Measurements from ENCODE around the gene ARL16. TPM values are rescaled to one million over a fixed set of nuclear protein-coding genes. Genes with fewer than 3 reads are reported as not detected.

ARL16 gene
- total and polyA plus RNA-seq, 9 donors: 22.8 to 55.5 (median 31.1) TPM

DNA sequence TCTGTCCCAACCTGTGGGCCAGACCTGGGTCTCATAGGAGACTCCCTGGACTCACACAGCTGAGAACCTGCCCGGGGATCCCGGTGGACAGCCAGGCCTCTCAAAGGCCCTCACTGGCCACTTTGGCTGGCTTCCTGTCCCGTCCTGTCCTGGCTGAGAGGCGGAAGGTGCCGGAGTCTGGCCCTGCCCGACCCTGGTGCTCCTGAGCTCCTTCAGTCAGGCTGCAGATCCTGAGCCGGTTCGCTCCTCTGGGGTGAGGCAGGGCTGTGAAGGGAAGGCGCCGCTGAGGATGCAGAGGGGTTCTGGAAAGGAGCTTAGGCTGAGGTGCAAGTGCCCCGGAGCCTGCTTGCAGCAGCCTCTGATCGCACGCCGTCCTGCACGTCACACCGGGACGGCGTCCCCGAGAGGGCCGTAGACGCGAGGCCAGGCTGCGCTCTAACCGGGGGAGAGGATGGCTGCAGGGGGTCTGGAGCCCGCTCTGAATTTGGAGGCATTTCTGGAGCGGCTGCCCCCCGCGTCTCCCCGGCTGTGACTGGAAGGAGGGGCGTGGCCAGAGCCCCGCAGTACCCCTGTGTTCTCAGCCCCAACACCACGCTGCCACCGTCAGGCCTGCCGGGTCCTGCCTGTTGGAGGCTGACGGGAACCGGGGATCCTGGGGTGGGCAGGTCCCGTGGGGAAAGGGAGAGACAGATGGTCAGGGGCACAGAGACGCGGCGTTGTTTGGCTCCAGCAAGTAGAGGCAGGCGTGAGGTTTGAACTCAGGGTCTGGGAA, 4.4 kb upstream of the ARL16 start:
- intact Hi-C loops (cut with DNase I): no loop called here
- DNase-seq: no peak
- Histone ChIP-seq H3K27me3 (no peaks in the 10 kb centered on the region), H3K9me3 (no peaks in the 10 kb centered on the region), H3K4me1 (ENCODE audit: insufficient read depth) (peaks cover 8% of the 10 kb centered on the region), H3K4me3 (no peak overlapping the region), H3K27ac (no peak overlapping the region), H3K36me3 (no peaks in the 10 kb centered on the region)
- 88 to 90% (median 90%) methylated on average over 39 to 41 of the region's 41 CpGs for WGBS, 3 donors
- TF ChIP-seq POLR2A (IDR thresholded peaks at IDR 0.05) (no peak), EP300 (IDR thresholded peaks at IDR 0.05) (no peak)
- TF ChIP-seq, protein P1, sequence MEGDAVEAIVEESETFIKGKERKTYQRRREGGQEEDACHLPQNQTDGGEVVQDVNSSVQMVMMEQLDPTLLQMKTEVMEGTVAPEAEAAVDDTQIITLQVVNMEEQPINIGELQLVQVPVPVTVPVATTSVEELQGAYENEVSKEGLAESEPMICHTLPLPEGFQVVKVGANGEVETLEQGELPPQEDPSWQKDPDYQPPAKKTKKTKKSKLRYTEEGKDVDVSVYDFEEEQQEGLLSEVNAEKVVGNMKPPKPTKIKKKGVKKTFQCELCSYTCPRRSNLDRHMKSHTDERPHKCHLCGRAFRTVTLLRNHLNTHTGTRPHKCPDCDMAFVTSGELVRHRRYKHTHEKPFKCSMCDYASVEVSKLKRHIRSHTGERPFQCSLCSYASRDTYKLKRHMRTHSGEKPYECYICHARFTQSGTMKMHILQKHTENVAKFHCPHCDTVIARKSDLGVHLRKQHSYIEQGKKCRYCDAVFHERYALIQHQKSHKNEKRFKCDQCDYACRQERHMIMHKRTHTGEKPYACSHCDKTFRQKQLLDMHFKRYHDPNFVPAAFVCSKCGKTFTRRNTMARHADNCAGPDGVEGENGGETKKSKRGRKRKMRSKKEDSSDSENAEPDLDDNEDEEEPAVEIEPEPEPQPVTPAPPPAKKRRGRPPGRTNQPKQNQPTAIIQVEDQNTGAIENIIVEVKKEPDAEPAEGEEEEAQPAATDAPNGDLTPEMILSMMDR (IDR thresholded peaks at IDR 0.05): no peak

DNA sequence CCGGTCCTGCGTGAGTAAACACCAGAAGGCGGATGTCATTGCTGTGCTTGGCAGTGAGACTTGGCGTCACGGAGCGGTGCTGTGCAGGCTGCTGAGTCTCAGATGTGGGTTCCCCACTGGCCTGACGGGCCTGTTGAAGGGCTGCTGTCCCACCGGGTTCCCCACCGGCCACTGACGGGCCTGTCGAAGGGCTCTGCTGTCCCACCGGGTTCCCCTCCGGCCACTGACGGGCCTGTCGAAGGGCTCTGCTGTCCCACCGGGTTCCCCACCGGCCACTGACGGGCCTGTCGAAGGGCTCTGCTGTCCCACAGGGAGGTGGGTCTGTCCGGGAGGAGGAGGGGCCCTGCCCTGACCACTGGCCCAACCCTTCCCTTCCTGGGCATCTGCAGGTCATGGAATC, 3.0 kb upstream of the ARL16 start:
- no peaks in the 10 kb centered on the region for H3K9me3 ChIP-seq
- H3K4me3 ChIP-seq: no peak overlapping the region
- no peaks in the 10 kb centered on the region for H3K36me3 ChIP-seq
- H3K27me3 ChIP-seq: no peaks in the 10 kb centered on the region
- no peak overlapping the region for H3K27ac ChIP-seq
- peaks cover 10% of the 10 kb centered on the region for H3K4me1 ChIP-seq (ENCODE audit: insufficient read depth)
- no peak for TF ChIP-seq EP300 (IDR thresholded peaks at IDR 0.05)
- no peak for TF ChIP-seq POLR2A (IDR thresholded peaks at IDR 0.05)
- TF ChIP-seq, protein P1 (IDR thresholded peaks at IDR 0.05): no peak
- 86 to 91% (median 88%) methylated on average over 19 to 20 of the region's 20 CpGs for WGBS, 3 donors
- DNase-seq: no peak
- intact Hi-C loops (cut with DNase I): no loop called here

DNA sequence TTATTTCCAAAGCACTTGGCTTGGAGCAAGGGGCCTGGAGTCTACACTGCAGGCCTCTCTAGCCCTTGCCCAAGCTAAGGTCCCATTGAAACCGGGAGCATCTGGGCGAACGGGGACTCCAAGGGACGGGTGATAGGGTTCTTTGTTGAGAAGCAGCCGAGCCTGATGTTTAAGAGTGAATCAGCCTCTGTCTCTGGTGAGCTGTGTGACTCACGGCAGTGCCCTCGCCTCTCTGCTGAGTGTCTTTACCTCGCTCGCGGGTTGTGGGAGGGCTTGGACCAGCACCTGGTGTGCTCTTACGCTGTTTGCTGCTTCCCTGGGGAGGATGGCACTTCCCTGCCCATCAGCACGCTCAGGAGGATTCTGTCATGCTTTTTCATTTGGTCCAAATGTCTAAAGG, 1.5 kb upstream of the ARL16 start:
- H3K27me3 ChIP-seq: no peaks in the 10 kb centered on the region
- TF ChIP-seq POLR2A (IDR thresholded peaks at IDR 0.05) (no peak), EP300 (IDR thresholded peaks at IDR 0.05) (no peak)
- TF ChIP-seq, protein P1 (IDR thresholded peaks at IDR 0.05): no peak
- WGBS, 3 donors: 60 to 76% (median 66%) methylated on average over 12 of the region's 12 CpGs
- no peaks in the 10 kb centered on the region for H3K9me3 ChIP-seq
- intact Hi-C loops (cut with DNase I): no loop called here
- no peaks in the 10 kb centered on the region for H3K36me3 ChIP-seq
- peak overlapping the region; percentile 100 for H3K4me3 ChIP-seq
- DNase-seq: no peak
- H3K4me1 ChIP-seq (ENCODE audit: insufficient read depth): peaks cover 10% of the 10 kb centered on the region
- no peak overlapping the region for H3K27ac ChIP-seq

DNA sequence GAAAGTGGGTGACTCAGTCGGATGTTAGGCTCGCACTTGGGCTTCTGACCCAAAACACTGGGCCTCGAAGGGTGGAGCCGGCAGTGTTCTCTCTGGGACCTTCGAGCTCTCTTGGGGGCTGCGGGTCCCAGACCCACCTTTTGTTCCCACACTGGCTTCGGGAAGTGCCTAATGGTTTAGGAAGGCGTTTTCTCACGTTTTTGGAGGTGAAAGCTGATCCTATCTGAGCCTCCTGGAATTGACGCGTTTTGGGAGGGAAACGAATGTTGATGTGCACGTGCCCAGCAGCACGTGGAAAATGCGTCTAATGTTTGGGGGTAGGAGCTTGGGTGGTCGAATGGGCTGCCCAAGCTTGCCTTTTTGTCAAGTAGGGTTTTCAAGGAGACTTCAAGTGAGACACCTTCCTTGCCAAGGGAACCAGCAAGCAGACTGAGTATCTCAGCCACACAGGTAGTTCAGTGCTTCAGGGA, 880 bp upstream of the ARL16 start:
- Histone ChIP-seq H3K4me1 (ENCODE audit: insufficient read depth) (peaks cover 10% of the 10 kb centered on the region), H3K36me3 (no peaks in the 10 kb centered on the region), H3K9me3 (no peaks in the 10 kb centered on the region), H3K27me3 (no peaks in the 10 kb centered on the region), H3K4me3 (peak overlapping the region; percentile 100), H3K27ac (no peak overlapping the region)
- WGBS, 3 donors: 1 to 4% (median 3%) methylated on average over 16 of the region's 16 CpGs
- intact Hi-C loops (cut with DNase I): no loop called here
- no peak for DNase-seq
- TF ChIP-seq POLR2A (IDR thresholded peaks at IDR 0.05): no peak
- TF ChIP-seq EP300 (IDR thresholded peaks at IDR 0.05): no peak
- TF ChIP-seq, protein P1 (IDR thresholded peaks at IDR 0.05): no peak

Data from ovary (tissue), 9 donors.